HAP-1 (cell line): ENCODE results near the gene HIF1A.

Experiments used
- DNase-seq, 2 experiments: peaks; one replicate each; pipeline ENCODE4 v3.0.0-alpha.2; 2016 to 2020; ENCODE audit warnings: low spot score in 2 of 2
- H3K27me3 ChIP-seq: fragments of 250-450 bp; sonication (Bioruptor Pico); 2 replicates; pipeline ENCODE4 v1.5.1; 2020; ENCODE audit warnings: low read depth, mild to moderate bottlenecking, moderate library complexity
- H3K36me3 ChIP-seq: fragments of 250-450 bp; sonication (Bioruptor Pico); replicated peaks from 2 replicates; pipeline ENCODE4 v1.5.1; 2020; ENCODE audit warnings: mild to moderate bottlenecking
- H3K4me1 ChIP-seq: fragments of 250-450 bp; sonication (Bioruptor Pico); 2 replicates; pipeline ENCODE4 v1.5.1; 2020; ENCODE audit warnings: mild to moderate bottlenecking
- H3K4me3 ChIP-seq: fragments of 250-450 bp; sonication (Bioruptor Pico); 2 replicates; pipeline ENCODE4 v1.5.1; 2020; ENCODE audit warnings: mild to moderate bottlenecking, moderate library complexity
- H3K9me3 ChIP-seq: fragments of 250-450 bp; sonication (Bioruptor Pico); 2 replicates; pipeline ENCODE4 v1.5.1; 2020; ENCODE audit warnings: mild to moderate bottlenecking, moderate library complexity
- in situ Hi-C: fragments of 300-500 bp; cut with MboI; formaldehyde crosslinking; loops from 3 replicates; pipeline ENCODE4 v1.14.3; 2020; ENCODE audit warnings: low sequenced_read_pairs, inconsistent platforms, mixed read lengths

Gene HIF1A

DNA sequence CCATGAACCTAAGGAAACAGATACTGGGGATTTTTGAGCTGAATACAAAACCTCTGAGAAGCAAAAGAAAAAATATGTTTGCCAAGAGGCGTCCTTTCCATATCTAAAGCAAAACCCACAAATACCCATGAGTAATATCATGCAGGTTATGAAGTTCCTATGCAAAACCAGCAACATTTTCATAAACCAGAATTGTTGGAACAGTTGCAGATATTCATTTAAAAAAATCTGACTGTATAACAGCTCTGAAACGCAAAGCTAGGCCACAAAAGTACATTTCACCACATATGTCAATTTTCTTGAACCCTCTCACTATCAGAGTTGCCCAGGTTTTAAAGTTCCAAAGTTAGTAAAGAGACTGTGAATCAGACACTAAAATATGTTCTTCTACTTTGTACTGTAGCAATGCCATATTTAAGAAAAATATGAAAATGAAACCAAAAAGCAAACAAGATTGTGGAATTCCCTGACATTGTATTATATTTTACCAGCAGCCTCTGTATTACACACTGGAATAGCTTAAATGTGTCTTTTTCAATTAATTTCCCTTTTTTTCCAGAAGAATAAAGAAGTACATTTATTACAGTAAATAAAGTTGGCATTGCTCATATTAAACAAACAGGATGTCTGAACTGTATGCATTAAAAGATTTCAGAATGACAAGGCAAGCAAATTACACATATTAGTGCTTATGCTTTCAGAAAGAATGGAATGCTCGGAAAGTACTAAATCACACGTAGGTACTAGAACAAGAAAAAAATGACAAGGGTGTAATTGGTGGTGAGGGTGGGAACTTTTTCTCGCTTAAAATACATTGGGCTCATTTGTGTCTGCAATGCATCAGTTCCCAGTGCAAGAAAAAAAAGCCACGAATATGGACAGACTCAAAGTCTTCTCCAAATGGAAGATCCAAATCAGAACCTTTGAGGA, 33.6 kb upstream of the HIF1A start:
- DNase-seq: no peak
- Histone ChIP-seq H3K4me3 (no peak overlapping the region), H3K27me3 (0 out of 2 replicates have a peak, but pooled peaks cover 4% of the 10 kb centered on the region), H3K36me3 (no peaks in the 10 kb centered on the region), H3K9me3 (no peaks in the 10 kb centered on the region; the same call in 1 of the 2 replicates), H3K4me1 (no peaks in the 10 kb centered on the region)
- in situ Hi-C loops: no loop called here

DNA sequence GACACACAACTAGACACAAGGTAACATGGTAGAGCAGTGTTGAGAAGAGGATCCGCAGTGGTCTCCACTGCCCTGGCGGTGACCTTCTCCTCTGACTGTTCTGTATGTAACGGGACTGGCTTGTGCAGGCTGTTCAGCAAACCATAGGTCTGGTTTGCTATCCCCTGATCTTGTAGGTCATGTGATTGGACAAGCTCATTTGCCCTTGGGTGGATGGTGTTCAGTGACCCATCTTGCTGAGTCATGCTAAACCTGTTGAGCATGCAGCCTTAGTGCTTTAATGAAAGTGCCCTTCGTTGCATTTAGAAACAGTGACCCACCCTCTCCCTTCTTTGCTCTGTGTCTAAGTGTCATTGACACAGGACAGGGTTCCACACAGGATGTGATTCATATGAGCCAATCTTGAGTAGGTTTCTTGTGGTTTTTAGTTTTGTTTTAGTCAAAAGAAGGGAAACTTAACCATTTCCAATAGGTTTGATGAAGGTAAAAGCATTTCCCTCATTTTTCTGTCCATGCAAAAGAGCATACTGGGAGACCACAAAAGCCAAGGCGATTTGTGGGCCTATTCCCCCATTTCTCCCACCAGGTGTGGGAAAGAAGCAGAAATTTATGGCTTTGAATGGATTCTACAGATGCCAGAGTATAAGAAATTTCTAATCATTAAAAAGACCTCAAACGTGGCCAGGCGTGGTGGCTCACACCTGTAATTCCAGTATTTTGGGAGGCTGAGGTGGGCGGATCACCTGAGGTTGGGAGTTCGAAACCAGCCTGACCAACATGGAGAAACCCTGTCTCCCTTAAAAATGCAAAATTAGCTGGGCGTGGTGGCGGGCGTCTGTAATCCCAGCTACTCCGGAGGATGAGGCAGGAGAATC, 32.6 kb upstream of the HIF1A start:
- 0 out of 2 replicates have a peak, but pooled peaks cover 4% of the 10 kb centered on the region for H3K27me3 ChIP-seq
- no peaks in the 10 kb centered on the region for H3K9me3 ChIP-seq
- no peaks in the 10 kb centered on the region for H3K4me1 ChIP-seq
- no peak for DNase-seq
- no peak overlapping the region for H3K4me3 ChIP-seq
- H3K36me3 ChIP-seq: no peaks in the 10 kb centered on the region
- in situ Hi-C loops: no loop called here

DNA sequence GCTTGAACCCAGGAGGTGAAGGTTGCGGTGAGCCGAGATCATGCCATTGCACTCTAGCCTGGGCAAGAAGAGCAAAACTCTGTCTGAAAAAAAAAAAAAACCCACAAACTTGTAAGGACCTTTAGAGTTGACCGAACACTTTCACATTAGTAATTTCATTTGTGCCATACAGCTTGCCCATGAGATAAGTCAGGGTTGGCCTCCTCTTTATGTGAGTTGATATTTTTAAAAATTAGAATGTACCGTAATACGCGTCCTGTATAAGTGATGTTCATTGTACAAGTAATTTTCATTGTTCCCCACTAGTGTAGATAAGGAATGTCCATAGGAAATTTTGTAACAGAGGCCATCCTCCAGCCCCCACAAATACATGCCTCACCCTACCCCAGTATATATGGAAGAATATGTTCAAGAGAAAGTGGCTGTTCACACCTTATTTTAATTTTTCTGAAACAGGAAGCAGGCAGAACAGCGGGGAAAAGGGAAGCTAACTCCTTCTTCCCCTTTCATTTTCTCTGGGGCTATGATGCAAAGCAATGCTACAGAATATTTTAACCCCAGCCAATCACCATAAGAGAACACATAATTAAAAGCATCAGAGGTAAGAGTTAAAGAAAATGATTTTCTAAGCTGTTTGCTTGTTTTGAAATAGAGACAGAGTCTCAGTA, 31.9 kb upstream of the HIF1A start:
- H3K4me1 ChIP-seq: no peaks in the 10 kb centered on the region

DNA sequence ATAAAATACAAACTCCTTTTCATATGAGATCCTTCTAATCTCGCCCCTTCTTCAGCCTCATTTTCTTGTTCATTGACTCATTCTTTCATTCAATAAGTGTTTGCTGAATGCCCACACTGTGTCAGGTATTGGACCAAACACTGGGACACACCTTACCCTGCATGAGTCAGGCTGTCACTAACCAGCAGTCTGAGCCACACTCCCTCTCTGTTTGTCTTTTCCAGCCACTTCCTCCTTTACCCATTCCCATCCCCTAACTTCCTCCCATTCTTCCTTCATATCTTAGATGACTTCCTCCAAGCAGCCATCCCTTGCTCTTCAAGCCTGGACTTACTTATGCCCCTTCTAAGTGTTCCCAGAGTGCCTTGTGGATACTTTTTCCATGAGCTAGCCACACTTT, 27.0 kb upstream of the HIF1A start:
- no peaks in the 10 kb centered on the region for H3K4me1 ChIP-seq
- no peaks in the 10 kb centered on the region for H3K36me3 ChIP-seq
- in situ Hi-C loops: no loop called here
- no peaks in the 10 kb centered on the region for H3K9me3 ChIP-seq
- H3K4me3 ChIP-seq: no peak overlapping the region
- no peak for DNase-seq
- peaks cover 24% of the 10 kb centered on the region for H3K27me3 ChIP-seq

More for the DNA sequence above, 31.9 kb upstream of the HIF1A start:
- H3K27me3 ChIP-seq: 0 out of 2 replicates have a peak, but pooled peaks cover 9% of the 10 kb centered on the region
- no peaks in the 10 kb centered on the region for H3K36me3 ChIP-seq
- in situ Hi-C loops: no loop called here
- H3K4me3 ChIP-seq: no peak overlapping the region
- DNase-seq: no peak
- no peaks in the 10 kb centered on the region for H3K9me3 ChIP-seq

DNA sequence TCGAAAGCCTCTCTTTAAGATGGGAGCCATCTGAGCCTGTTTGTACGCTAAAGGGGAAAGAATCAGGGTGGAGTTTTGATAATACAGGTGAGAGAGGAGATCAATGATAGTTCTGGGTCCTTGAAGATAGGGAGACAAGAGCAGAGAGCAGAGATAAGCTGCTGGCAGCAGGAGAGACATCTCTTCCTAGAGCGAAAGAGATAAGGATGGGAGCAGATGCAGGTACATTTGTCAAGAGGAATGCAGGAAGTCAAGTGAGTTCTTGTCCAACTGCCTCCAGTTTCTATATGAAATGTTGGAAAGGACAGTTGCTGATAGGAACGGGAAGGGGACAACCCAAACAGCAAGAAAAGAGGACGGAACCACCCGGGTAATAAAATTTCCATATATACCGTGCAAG, 24.7 kb upstream of the HIF1A start:
- H3K36me3 ChIP-seq: no peaks in the 10 kb centered on the region
- H3K4me1 ChIP-seq: no peaks in the 10 kb centered on the region
- in situ Hi-C loops: no loop called here
- peaks cover 32% of the 10 kb centered on the region for H3K27me3 ChIP-seq
- H3K9me3 ChIP-seq: no peaks in the 10 kb centered on the region
- no peak overlapping the region for H3K4me3 ChIP-seq
- DNase-seq: no peak

DNA sequence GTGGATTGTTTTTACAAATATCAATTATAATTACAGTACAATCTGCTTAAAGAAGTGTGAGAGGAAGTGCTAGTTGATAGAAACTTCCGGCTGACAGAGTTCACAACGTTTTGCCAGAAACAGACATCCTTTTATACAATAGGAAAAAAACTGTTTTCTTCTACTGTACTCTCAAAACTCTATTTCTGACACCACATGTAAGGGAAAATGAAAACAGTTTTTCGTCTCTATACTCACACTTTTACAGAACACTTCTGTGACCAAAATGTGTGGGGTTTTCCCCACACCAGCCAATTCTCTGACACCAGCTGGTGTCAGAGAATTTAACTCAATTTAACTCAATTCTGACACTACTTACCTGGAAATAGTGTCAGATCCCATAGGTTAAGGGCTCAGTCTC, 24.2 kb upstream of the HIF1A start:
- Histone ChIP-seq H3K27me3 (peaks cover 29% of the 10 kb centered on the region), H3K4me3 (no peak overlapping the region), H3K36me3 (no peaks in the 10 kb centered on the region), H3K9me3 (no peaks in the 10 kb centered on the region), H3K4me1 (no peaks in the 10 kb centered on the region)
- in situ Hi-C loops: no loop called here
- no peak for DNase-seq

DNA sequence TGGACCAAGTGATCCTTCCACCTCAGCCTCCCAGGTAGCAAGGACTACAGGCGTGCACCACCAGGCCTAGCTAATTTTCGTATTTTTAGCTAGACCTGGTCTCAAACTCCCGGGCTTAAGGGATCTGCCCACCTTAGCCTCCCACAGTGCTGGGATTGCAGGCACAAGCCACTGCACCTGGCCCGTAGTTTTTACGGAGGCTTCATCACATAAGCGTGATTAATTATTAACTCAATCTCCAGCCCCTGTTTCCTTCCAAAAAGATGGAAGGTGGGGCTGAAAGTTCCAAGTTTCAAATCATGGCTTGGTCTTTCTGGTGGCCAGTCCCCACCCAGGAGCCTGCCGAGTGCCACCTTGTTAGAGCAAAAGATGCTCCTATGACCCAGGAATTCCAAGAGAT, 22.5 kb upstream of the HIF1A start:
- DNase-seq: no peak
- in situ Hi-C loops: no loop called here
- H3K36me3 ChIP-seq: no peaks in the 10 kb centered on the region

DNA sequence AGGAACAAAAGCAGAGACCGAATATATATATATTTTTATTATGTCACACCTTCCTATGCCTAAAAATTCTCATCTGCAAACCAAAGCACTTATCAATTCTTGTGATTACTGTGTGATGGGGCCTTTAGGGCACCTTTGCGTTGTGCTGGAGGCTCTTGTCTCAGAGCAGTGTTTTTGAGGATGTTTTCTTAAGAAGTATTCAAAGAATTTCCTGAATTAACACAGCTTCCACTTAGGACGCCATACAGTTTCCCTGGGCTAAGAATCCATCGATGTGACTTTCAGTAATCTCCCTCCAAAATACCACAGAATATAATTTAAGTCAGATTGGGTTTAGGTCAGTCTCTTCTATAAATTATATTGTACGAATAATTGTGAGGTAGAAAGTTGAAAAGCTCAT, 22.0 kb upstream of the HIF1A start:
- Histone ChIP-seq H3K27me3 (peaks cover 23% of the 10 kb centered on the region), H3K4me3 (no peak overlapping the region), H3K36me3 (no peaks in the 10 kb centered on the region), H3K4me1 (peaks cover 3% of the 10 kb centered on the region; the same call in 1 of the 2 replicates), H3K9me3 (no peaks in the 10 kb centered on the region)
- DNase-seq: no peak
- in situ Hi-C loops: no loop called here

More for the DNA sequence above, 22.5 kb upstream of the HIF1A start:
- peaks cover under 1% of the 10 kb centered on the region; the same call in 1 of the 2 replicates for H3K4me1 ChIP-seq
- peaks cover 27% of the 10 kb centered on the region for H3K27me3 ChIP-seq
- no peaks in the 10 kb centered on the region for H3K9me3 ChIP-seq
- no peak overlapping the region for H3K4me3 ChIP-seq

DNA sequence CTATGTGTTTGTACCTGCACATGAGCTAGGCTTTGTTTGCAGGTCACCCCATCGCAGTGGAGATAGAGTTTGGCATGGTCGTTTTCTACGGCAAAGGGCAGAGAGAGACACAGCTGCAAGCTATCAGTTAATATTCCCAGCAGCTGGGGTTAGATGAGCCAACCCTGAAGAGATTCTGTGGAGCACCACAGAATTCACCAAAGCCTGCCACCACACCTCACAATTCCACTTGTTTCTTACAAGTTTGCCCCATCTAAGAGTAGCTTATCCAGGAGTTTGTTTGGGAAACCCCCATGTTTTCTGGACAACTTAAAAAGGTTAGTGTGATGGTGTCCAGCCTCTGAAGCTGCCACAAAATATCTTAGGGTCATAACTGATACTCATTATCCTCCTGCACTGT, 20.0 kb upstream of the HIF1A start:
- in situ Hi-C loops: no loop called here
- Histone ChIP-seq H3K4me1 (peaks cover 3% of the 10 kb centered on the region; the same call in 1 of the 2 replicates), H3K4me3 (no peak overlapping the region), H3K27me3 (peaks cover 18% of the 10 kb centered on the region; the same call in 1 of the 2 replicates), H3K9me3 (no peaks in the 10 kb centered on the region), H3K36me3 (no peaks in the 10 kb centered on the region)
- DNase-seq: no peak

DNA sequence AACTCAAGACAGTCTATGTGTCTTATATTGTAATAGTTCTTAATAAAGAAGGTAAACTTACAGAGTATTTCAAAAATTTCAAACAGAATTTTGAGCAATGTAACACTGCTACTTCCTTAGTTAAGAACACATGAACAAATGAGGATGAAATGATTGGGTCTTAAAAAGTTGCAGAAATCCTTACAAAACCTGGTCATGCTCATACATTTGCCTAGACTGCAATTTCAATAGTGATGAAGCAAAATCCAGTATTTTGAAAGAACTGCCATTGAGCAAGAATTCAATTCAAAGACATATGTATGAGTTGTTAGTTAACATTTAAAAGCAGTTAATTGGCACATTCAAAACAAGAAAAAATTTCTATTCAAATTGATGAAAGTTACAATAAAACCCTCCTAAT, 17.8 kb upstream of the HIF1A start:
- Histone ChIP-seq H3K9me3 (no peaks in the 10 kb centered on the region), H3K27me3 (peaks cover 23% of the 10 kb centered on the region), H3K36me3 (no peaks in the 10 kb centered on the region), H3K4me1 (peaks cover 3% of the 10 kb centered on the region; the same call in 1 of the 2 replicates), H3K4me3 (no peak overlapping the region)
- in situ Hi-C loops: no loop called here
- peak in 1 of 2 experiments; percentile 30 for DNase-seq

DNA sequence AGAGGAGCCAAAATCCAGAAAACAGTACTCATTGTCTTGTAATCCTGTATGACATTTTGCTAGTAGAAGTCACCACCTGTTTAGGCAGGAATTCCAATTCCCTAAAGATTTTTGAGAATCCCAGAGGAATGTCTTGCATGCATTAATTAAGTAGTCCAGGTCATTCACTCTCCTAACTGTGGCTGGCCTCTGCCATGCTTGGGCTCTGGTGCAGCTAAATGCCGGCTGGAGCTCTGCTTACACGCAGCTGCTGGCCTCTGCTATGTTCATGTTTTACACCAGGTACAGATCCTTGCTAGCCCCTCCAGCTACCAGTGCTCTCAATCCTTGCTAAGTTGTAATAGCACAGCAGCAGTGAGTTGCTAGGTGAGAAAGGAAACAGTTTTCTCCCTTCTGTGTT, 16.3 kb upstream of the HIF1A start:
- in situ Hi-C loops: no loop called here

DNA sequence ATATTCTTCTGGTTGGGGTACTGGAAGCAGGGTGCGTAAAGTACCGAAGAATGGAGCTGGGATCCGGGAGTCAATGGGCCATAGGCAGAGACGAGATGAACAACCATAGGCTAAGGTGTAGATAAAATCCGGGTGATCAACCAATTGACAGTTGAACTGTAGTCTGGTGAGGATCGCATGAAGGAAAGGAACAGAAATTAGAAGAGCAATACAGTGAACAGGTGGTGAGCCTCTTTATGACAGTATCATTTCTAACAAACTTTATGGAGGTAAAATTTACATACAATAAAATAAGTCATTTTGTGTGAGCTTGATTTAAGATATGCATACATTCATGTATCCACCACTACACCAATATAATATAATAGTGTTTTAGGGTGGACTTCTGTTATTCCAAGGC, 13.9 kb upstream of the HIF1A start:
- in situ Hi-C loops: no loop called here
- H3K9me3 ChIP-seq: no peaks in the 10 kb centered on the region
- DNase-seq: no peak

More for the DNA sequence above, 16.3 kb upstream of the HIF1A start:
- no peaks in the 10 kb centered on the region for H3K36me3 ChIP-seq
- H3K4me1 ChIP-seq: peaks cover 3% of the 10 kb centered on the region; the same call in 1 of the 2 replicates
- peak; percentile 27 to 34 for DNase-seq
- no peaks in the 10 kb centered on the region for H3K9me3 ChIP-seq
- no peak overlapping the region for H3K4me3 ChIP-seq
- H3K27me3 ChIP-seq: peaks cover 27% of the 10 kb centered on the region

DNA sequence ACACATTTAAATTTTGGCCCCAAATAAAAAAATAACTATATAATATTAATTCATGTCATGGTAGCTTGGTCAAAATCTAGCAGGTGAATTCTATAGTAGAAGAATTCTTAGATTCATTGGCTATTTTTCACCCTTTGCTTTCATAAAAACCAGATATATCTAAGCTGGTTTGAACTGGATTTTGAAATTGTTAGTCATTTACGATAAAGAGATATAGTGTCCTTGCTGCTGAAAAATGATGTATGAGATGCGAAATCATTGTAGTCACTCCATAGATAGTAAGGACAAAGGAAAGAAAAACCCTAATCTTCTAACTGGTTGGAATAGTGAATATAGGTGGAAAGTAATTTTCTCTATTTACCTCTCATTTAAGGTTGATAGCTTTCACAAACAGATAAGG, 12.2 kb upstream of the HIF1A start:
- Histone ChIP-seq H3K36me3 (no peaks in the 10 kb centered on the region), H3K4me3 (no peak overlapping the region), H3K4me1 (no peaks in the 10 kb centered on the region), H3K9me3 (no peaks in the 10 kb centered on the region), H3K27me3 (peaks cover 21% of the 10 kb centered on the region)
- in situ Hi-C loops: no loop called here
- no peak for DNase-seq

More for the DNA sequence above, 13.9 kb upstream of the HIF1A start:
- H3K4me1 ChIP-seq: peaks cover 3% of the 10 kb centered on the region; the same call in 1 of the 2 replicates
- peaks cover 21% of the 10 kb centered on the region for H3K27me3 ChIP-seq
- no peaks in the 10 kb centered on the region for H3K36me3 ChIP-seq
- H3K4me3 ChIP-seq: no peak overlapping the region
